Stomach (tissue), 4 donors: ENCODE data around the gene THSD1.

Experiments
- CTCF ChIP-seq, 7 experiments: fragments of 450-650 bp in 4 of 7; fragments of 200-600 bp in 3 of 7; sonication (generic) in 3 of 7; IDR thresholded peaks; one replicate each; pipeline ENCODE4 v1.5.1; 2016 to 2019; ENCODE audit warnings: antibody characterized with exemption in 7 of 7, control low read depth in 2 of 7, mild to moderate bottlenecking in 1 of 7
- POLR2A ChIP-seq, 4 donors: fragments of 450-650 bp; IDR thresholded peaks; one replicate each; pipeline ENCODE4 v1.6.1; 2016; ENCODE audit warnings: antibody characterized with exemption in 4 of 4, control low read depth in 2 of 4, mild to moderate bottlenecking in 1 of 4, moderate library complexity in 1 of 4
- POLR2AphosphoS5 ChIP-seq, 3 donors: sonication (generic); formaldehyde crosslinking; IDR thresholded peaks; one replicate each; pipeline ENCODE4 v1.6.1; 2016; ENCODE audit warnings: antibody characterized with exemption in 3 of 3

- no peak for TF ChIP-seq POLR2AphosphoS5 (IDR thresholded peaks at IDR 0.05)
- TF ChIP-seq CTCF (IDR thresholded peaks at IDR 0.05) = no peak
- no peak for TF ChIP-seq POLR2A (IDR thresholded peaks at IDR 0.05)
These were observed 41.4 kb upstream of the THSD1 start for GRCh38 chr13:52447354-52447753.
